HepG2 (cell line): Measurements from ENCODE around the gene ITCH. TPM values are rescaled to one million over a fixed set of nuclear protein-coding genes. Genes with fewer than 3 reads are reported as not detected.

Experiments used
- ARID3A ChIP-seq: IDR thresholded peaks from 2 replicates; pipeline ENCODE4 v1.6.1; 2012; ENCODE audit warnings: low read depth, low read length, improper control_type of control experiment
- BRF2 ChIP-seq: sonication (generic); formaldehyde crosslinking; IDR thresholded peaks from 2 replicates; pipeline ENCODE4 v1.8.1; 2022; ENCODE audit warnings: mild to moderate bottlenecking, missing genetic modification reagents
- CBFB ChIP-seq: sonication (generic); formaldehyde crosslinking; IDR thresholded peaks from 2 replicates; pipeline ENCODE4 v1.4.0; 2020; ENCODE audit warnings: missing genetic modification reagents
- DNMT1 ChIP-seq: sonication (generic); formaldehyde crosslinking; IDR thresholded peaks from 2 replicates; pipeline ENCODE4 v1.5.1; 2020; ENCODE audit warnings: mild to moderate bottlenecking, missing genetic modification reagents
- FIP1L1 ChIP-seq: fragments of 200-400 bp; formaldehyde crosslinking; IDR thresholded peaks from 2 replicates; pipeline ENCODE4 v1.6.1; 2018; ENCODE audit warnings: low read depth, mild to moderate bottlenecking, low read length, moderate library complexity, borderline replicate concordance; ENCODE audit not compliant: insufficient read depth
- ISX ChIP-seq: sonication (generic); formaldehyde crosslinking; conservative IDR thresholded peaks from 2 replicates; pipeline ENCODE4 v1.5.0; 2020; ENCODE audit warnings: missing genetic modification reagents
- MAZ ChIP-seq, 2 experiments: sonication (generic) in 1 of 2; formaldehyde crosslinking in 1 of 2; IDR thresholded peaks; 2 replicates each; pipeline versions ENCODE4 v1.5.0 to v1.6.1; 2012 to 2020; ENCODE audit warnings: low read depth in 2 of 2, mild to moderate bottlenecking in 2 of 2, borderline replicate concordance in 1 of 2, improper control_type of control experiment in 1 of 2, low read length in 1 of 2, missing genetic modification reagents in 1 of 2, moderate library complexity in 1 of 2
- PATZ1 ChIP-seq: sonication (generic); formaldehyde crosslinking; IDR thresholded peaks from 2 replicates; pipeline ENCODE4 v1.4.0; 2020; ENCODE audit warnings: missing genetic modification reagents
- PHF5A ChIP-seq: IDR thresholded peaks from one replicate; pipeline ENCODE4 v1.6.1; 2018; ENCODE audit warnings: low read depth, missing genetic modification reagents; ENCODE audit not compliant: unreplicated experiment
- POGZ ChIP-seq: sonication (generic); formaldehyde crosslinking; IDR thresholded peaks from 2 replicates; pipeline ENCODE4 v1.4.0; 2020; ENCODE audit warnings: mild to moderate bottlenecking, missing genetic modification reagents
- ZNF337 ChIP-seq: sonication (generic); formaldehyde crosslinking; IDR thresholded peaks from 2 replicates; pipeline ENCODE4 v1.5.1; 2020; ENCODE audit warnings: missing genetic modification reagents, low read depth, mild to moderate bottlenecking, borderline replicate concordance
- ZSCAN29 ChIP-seq: sonication (generic); formaldehyde crosslinking; conservative IDR thresholded peaks from 2 replicates; pipeline ENCODE4 v1.4.0; 2020; ENCODE audit warnings: mild to moderate bottlenecking, missing genetic modification reagents
- polyA plus RNA-seq, 8 experiments: library from polyadenylated mRNA; depleted of rRNA in 3 of 8; stranded (reverse) in 7 of 8; unstranded in 1 of 8; fragments of >200 nt; fragmentation: Illumina TruSeq in 4 of 8; extraction: Trizol in 4 of 8; gene quantifications; 2 replicates each; pipeline versions ENCODE4 v1.2.1 to v1.2.3, GENCODE V29; 2011 to 2016; ENCODE audit warnings: low read depth in 4 of 8, missing spikeins in 1 of 8, mixed read lengths in 1 of 8; ENCODE audit not compliant: insufficient read depth in 1 of 8
- total RNA-seq, 5 experiments: library from RNA; depleted of rRNA; stranded (reverse); fragments of >200 nt; fragmentation: Illumina TruSeq; extraction: Trizol; gene quantifications; 2 replicates each; pipeline ENCODE4 v1.2.3, GENCODE V29; 2016; ENCODE audit warnings: low read depth in 1 of 5
- TF ChIP-seq, protein P1 (sequence below), 2 experiments: sonication (generic) in 1 of 2; formaldehyde crosslinking in 1 of 2; IDR thresholded peaks; 2 replicates each; pipeline versions ENCODE4 v1.6.1 to v1.9.0; 2014 to 2022; ENCODE audit warnings: antibody characterized with exemption in 1 of 2, borderline replicate concordance in 1 of 2, inconsistent platforms in 1 of 2, low read depth in 1 of 2, missing genetic modification reagents in 1 of 2
- TF ChIP-seq, protein P2 (sequence below): sonication (generic); formaldehyde crosslinking; IDR thresholded peaks from 2 replicates; pipeline ENCODE4 v1.4.0; 2020; ENCODE audit warnings: missing genetic modification reagents, mild to moderate bottlenecking, borderline replicate concordance

Gene ITCH
- total and polyA plus RNA-seq, 2 of the 13 experiments (the other 11 are each of a cell fraction or from before 2014, with no cell fraction given): 20.5 to 112 TPM

- TF ChIP-seq, protein P1, sequence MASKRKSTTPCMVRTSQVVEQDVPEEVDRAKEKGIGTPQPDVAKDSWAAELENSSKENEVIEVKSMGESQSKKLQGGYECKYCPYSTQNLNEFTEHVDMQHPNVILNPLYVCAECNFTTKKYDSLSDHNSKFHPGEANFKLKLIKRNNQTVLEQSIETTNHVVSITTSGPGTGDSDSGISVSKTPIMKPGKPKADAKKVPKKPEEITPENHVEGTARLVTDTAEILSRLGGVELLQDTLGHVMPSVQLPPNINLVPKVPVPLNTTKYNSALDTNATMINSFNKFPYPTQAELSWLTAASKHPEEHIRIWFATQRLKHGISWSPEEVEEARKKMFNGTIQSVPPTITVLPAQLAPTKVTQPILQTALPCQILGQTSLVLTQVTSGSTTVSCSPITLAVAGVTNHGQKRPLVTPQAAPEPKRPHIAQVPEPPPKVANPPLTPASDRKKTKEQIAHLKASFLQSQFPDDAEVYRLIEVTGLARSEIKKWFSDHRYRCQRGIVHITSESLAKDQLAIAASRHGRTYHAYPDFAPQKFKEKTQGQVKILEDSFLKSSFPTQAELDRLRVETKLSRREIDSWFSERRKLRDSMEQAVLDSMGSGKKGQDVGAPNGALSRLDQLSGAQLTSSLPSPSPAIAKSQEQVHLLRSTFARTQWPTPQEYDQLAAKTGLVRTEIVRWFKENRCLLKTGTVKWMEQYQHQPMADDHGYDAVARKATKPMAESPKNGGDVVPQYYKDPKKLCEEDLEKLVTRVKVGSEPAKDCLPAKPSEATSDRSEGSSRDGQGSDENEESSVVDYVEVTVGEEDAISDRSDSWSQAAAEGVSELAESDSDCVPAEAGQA (IDR thresholded peaks at IDR 0.05; ENCODE audit: low read depth): no peak
- TF ChIP-seq, protein P1 (CRISPR knock-in tag; IDR thresholded peaks at IDR 0.05; ENCODE audit: borderline replicate concordance): no peak
- TF ChIP-seq BRF2 (CRISPR knock-in tag): 0 out of 2 replicates have a peak, but pooled peaks have one; percentile 20
- TF ChIP-seq DNMT1 (CRISPR knock-in tag): no peak
- TF ChIP-seq, protein P2, sequence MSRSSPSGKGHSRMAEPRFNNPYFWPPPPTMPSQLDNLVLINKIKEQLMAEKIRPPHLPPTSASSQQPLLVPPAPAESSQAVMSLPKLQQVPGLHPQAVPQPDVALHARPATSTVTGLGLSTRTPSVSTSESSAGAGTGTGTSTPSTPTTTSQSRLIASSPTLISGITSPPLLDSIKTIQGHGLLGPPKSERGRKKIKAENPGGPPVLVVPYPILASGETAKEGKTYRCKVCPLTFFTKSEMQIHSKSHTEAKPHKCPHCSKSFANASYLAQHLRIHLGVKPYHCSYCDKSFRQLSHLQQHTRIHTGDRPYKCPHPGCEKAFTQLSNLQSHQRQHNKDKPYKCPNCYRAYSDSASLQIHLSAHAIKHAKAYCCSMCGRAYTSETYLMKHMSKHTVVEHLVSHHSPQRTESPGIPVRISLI (CRISPR knock-in tag): peak; percentile 72; the same call in 1 of the 2 replicates
- TF ChIP-seq POGZ (CRISPR knock-in tag): 0 out of 2 replicates have a peak, but pooled peaks have one; percentile 38
- no peak for TF ChIP-seq MAZ (IDR thresholded peaks at IDR 0.05; ENCODE audit: borderline replicate concordance, low read depth, low read length)
- 0 out of 2 replicates have a peak, but pooled peaks have one; percentile 52 for TF ChIP-seq MAZ (CRISPR knock-in tag; IDR thresholded peaks at IDR 0.05; ENCODE audit: low read depth)
- TF ChIP-seq ARID3A: peak; percentile 67
- TF ChIP-seq FIP1L1: no peak
- no peak for TF ChIP-seq PATZ1
- no peak for TF ChIP-seq CBFB (CRISPR knock-in tag)
- no peak for TF ChIP-seq ZSCAN29
- peak; percentile 20 for TF ChIP-seq PHF5A (CRISPR knock-in tag)
- no peak for TF ChIP-seq ZNF337
- no peak for TF ChIP-seq ISX (CRISPR knock-in tag)
These were observed 148.8 kb downstream of the ITCH start (continued) for GRCh38 chr20:34511891-34512265.
